ENCODE measurements around the gene SF3A1.

Gene SF3A1

DNA sequence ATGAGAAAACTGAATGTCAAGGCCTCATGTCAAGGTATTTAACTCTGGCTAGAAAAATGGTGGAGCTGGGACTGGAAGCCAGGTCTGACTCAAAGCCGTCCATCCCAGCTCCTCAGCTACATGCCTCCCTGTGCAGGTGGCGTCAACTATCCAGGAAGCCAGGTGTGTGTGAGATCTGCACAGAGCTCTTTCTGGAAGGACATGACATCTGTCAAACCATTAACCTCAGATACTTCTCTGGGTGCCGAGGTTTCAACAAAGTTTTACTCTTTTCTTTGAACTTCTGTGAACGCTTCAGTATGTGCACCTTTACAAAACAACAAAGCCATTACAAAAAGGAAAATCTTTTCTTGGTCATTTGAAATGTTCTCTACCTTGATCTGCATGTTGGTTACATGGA lies 60.4 kb downstream of the SF3A1 start:
- no peak for TF ChIP-seq CTCF (IDR thresholded peaks at IDR 0.05; ENCODE audit: low read depth, low read length)
- no peak for TF ChIP-seq EZH2phosphoT487 (IDR thresholded peaks at IDR 0.05; ENCODE audit: low read depth)
- H3K4me1 ChIP-seq (ENCODE audit: low read length), result no peaks in the 10 kb centered on the region

GRCh38 chr22:30295576-30295975 lies 61.1 kb downstream of the SF3A1 start:
- H3K79me2 ChIP-seq (ENCODE audit: low read length), result no peaks in the 10 kb centered on the region
- no peak overlapping the region for H3K27ac ChIP-seq (ENCODE audit: low read length)
- H3K4me2 ChIP-seq (ENCODE audit: low read length), result no peak overlapping the region
- H3K9ac ChIP-seq (ENCODE audit: low read length), result no peak overlapping the region
- no peak overlapping the region for H2AFZ ChIP-seq (ENCODE audit: low read depth, low read length)
- no peaks in the 10 kb centered on the region for H3K9me3 ChIP-seq (ENCODE audit: insufficient read depth, low read length)
- no peaks in the 10 kb centered on the region for H3K27me3 ChIP-seq (ENCODE audit: low read depth, low read length)
- H3K36me3 ChIP-seq (replicated peaks; ENCODE audit: low read depth, low read length), result no peaks in the 10 kb centered on the region
- no peaks in the 10 kb centered on the region for H3K4me1 ChIP-seq (ENCODE audit: low read length)
- TF ChIP-seq EZH2phosphoT487 (IDR thresholded peaks at IDR 0.05; ENCODE audit: low read depth) (no peak), CTCF (IDR thresholded peaks at IDR 0.05; ENCODE audit: low read depth, low read length) (no peak)
- no peak overlapping the region for H3K4me3 ChIP-seq (ENCODE audit: low read length)
- H4K20me1 ChIP-seq (ENCODE audit: insufficient read depth, low read length), result no peaks in the 10 kb centered on the region

More for the DNA sequence above, 60.4 kb downstream of the SF3A1 start:
- H3K9me3 ChIP-seq (ENCODE audit: insufficient read depth, low read length), result no peaks in the 10 kb centered on the region
- H3K4me3 ChIP-seq (ENCODE audit: low read length), result no peak overlapping the region
- H2AFZ ChIP-seq (ENCODE audit: low read depth, low read length), result no peak overlapping the region
- H3K27me3 ChIP-seq (ENCODE audit: low read depth, low read length), result no peaks in the 10 kb centered on the region
- no peaks in the 10 kb centered on the region for H4K20me1 ChIP-seq (ENCODE audit: insufficient read depth, low read length)
- H3K9ac ChIP-seq (ENCODE audit: low read length), result no peak overlapping the region
- H3K79me2 ChIP-seq (ENCODE audit: low read length), result no peaks in the 10 kb centered on the region
- H3K27ac ChIP-seq (ENCODE audit: low read length), result no peak overlapping the region
- no peaks in the 10 kb centered on the region for H3K36me3 ChIP-seq (replicated peaks; ENCODE audit: low read depth, low read length)
- H3K4me2 ChIP-seq (ENCODE audit: low read length), result no peak overlapping the region

GRCh38 chr22:30294830-30295229 lies 61.9 kb downstream of the SF3A1 start:
- no peaks in the 10 kb centered on the region for H3K27me3 ChIP-seq (ENCODE audit: low read depth, low read length)
- no peak overlapping the region for H3K4me2 ChIP-seq (ENCODE audit: low read length)
- no peak overlapping the region for H3K27ac ChIP-seq (ENCODE audit: low read length)
- H3K4me3 ChIP-seq (ENCODE audit: low read length), result no peak overlapping the region
- H3K79me2 ChIP-seq (ENCODE audit: low read length), result no peaks in the 10 kb centered on the region
- H2AFZ ChIP-seq (ENCODE audit: low read depth, low read length), result no peak overlapping the region
- TF ChIP-seq CTCF (IDR thresholded peaks at IDR 0.05; ENCODE audit: low read depth, low read length), result no peak
- TF ChIP-seq EZH2phosphoT487 (IDR thresholded peaks at IDR 0.05; ENCODE audit: low read depth), result no peak
- H3K9me3 ChIP-seq (ENCODE audit: insufficient read depth, low read length), result no peaks in the 10 kb centered on the region
- no peaks in the 10 kb centered on the region for H4K20me1 ChIP-seq (ENCODE audit: insufficient read depth, low read length)
- H3K36me3 ChIP-seq (replicated peaks; ENCODE audit: low read depth, low read length), result no peaks in the 10 kb centered on the region
- peaks cover 4% of the 10 kb centered on the region; the same call in 1 of the 2 replicates for H3K4me1 ChIP-seq (ENCODE audit: low read length)
- no peak overlapping the region for H3K9ac ChIP-seq (ENCODE audit: low read length)

GRCh38 chr22:30294066-30294465 lies 62.6 kb downstream of the SF3A1 start:
- Histone ChIP-seq H3K4me2 (ENCODE audit: low read length) (no peak overlapping the region), H3K4me3 (ENCODE audit: low read length) (no peak overlapping the region), H3K27ac (ENCODE audit: low read length) (no peak overlapping the region), H3K9ac (ENCODE audit: low read length) (no peak overlapping the region), H2AFZ (ENCODE audit: low read depth, low read length) (no peak overlapping the region), H3K79me2 (ENCODE audit: low read length) (no peaks in the 10 kb centered on the region), H3K27me3 (ENCODE audit: low read depth, low read length) (no peaks in the 10 kb centered on the region), H3K9me3 (ENCODE audit: insufficient read depth, low read length) (no peaks in the 10 kb centered on the region), H3K4me1 (ENCODE audit: low read length) (peaks cover 5% of the 10 kb centered on the region; the same call in 1 of the 2 replicates), H3K36me3 (replicated peaks; ENCODE audit: low read depth, low read length) (no peaks in the 10 kb centered on the region), H4K20me1 (ENCODE audit: insufficient read depth, low read length) (no peaks in the 10 kb centered on the region)
- no peak for TF ChIP-seq CTCF (IDR thresholded peaks at IDR 0.05; ENCODE audit: low read depth, low read length)

Data from OCI-LY3 (cell line).